GM10266 (cell line): ENCODE data around the gene ARSD.
"Not testable (repeated sequence)": the region's sequence is repeated elsewhere in the genome, so short reads cannot be mapped to it uniquely, and the experiment has no call there.

ENCODE experiments used
- DNase-seq: peaks from one replicate; pipeline ENCODE4 v3.0.0; 2012; ENCODE audit errors: extremely low spot score
- CTCF ChIP-seq: IDR thresholded peaks from 2 replicates; pipeline ENCODE4 v1.5.1; 2012; ENCODE audit warnings: mild to moderate bottlenecking, low read depth; ENCODE audit not compliant: control insufficient read depth, insufficient read depth; ENCODE audit errors: missing control alignments

Gene ARSD

GRCh38 chrX:2897311-2897689, 31.8 kb downstream of the ARSD start:
- TF ChIP-seq CTCF, result no peak

GRCh38 chrX:2894885-2895292, 34.2 kb downstream of the ARSD start:
- DNase-seq, result no peak
- no peak for TF ChIP-seq CTCF

More at GRCh38 chrX:2897311-2897689, 31.8 kb downstream of the ARSD start:
- DNase-seq, result no peak

GRCh38 chrX:2892816-2893215, 36.3 kb downstream of the ARSD start:
- no peak for TF ChIP-seq CTCF
- DNase-seq, result no peak

GRCh38 chrX:2890536-2891460, 38.3 kb downstream of the ARSD start:
- DNase-seq, result not testable (repeated sequence)

GRCh38 chrX:2889706-2890490, 39.2 kb downstream of the ARSD start:
- DNase-seq, result not testable (repeated sequence)
- peak; percentile 15 for TF ChIP-seq CTCF

GRCh38 chrX:2889045-2889605, 40.0 kb downstream of the ARSD start:
- DNase-seq, result no peak
- TF ChIP-seq CTCF, result no peak

GRCh38 chrX:2888309-2888708, 40.8 kb downstream of the ARSD start:
- no peak for TF ChIP-seq CTCF

More at GRCh38 chrX:2888309-2888708, 40.8 kb downstream of the ARSD start:
- no peak for DNase-seq
